ENCODE measurements around the gene NADSYN1. TPM values are rescaled to one million over a fixed set of nuclear protein-coding genes. Genes with fewer than 3 reads are reported as not detected.

Gene NADSYN1
- total RNA-seq, 4 donors from 2014 or later: 183 to 349 (median 294) TPM

GRCh38 chr11:71429701-71430100, 23.3 kb upstream of the NADSYN1 start:
- H3K27ac ChIP-seq: no peak overlapping the region
- peaks cover 0 to 4% (median 0%) of the 10 kb centered on the region in 3 donors for H3K36me3 ChIP-seq
- peaks cover 0 to 20% (median 1%) of the 10 kb centered on the region in 4 donors for H3K4me1 ChIP-seq
- no peak for DNase-seq
- H3K4me3 ChIP-seq: no peak overlapping the region
- TF ChIP-seq, protein P1, sequence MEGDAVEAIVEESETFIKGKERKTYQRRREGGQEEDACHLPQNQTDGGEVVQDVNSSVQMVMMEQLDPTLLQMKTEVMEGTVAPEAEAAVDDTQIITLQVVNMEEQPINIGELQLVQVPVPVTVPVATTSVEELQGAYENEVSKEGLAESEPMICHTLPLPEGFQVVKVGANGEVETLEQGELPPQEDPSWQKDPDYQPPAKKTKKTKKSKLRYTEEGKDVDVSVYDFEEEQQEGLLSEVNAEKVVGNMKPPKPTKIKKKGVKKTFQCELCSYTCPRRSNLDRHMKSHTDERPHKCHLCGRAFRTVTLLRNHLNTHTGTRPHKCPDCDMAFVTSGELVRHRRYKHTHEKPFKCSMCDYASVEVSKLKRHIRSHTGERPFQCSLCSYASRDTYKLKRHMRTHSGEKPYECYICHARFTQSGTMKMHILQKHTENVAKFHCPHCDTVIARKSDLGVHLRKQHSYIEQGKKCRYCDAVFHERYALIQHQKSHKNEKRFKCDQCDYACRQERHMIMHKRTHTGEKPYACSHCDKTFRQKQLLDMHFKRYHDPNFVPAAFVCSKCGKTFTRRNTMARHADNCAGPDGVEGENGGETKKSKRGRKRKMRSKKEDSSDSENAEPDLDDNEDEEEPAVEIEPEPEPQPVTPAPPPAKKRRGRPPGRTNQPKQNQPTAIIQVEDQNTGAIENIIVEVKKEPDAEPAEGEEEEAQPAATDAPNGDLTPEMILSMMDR (IDR thresholded peaks at IDR 0.05): no peak
- TF ChIP-seq POLR2A (IDR thresholded peaks at IDR 0.05): no peak
- no peaks in the 10 kb centered on the region for H3K27me3 ChIP-seq
- H3K9me3 ChIP-seq: no peaks in the 10 kb centered on the region

DNA sequence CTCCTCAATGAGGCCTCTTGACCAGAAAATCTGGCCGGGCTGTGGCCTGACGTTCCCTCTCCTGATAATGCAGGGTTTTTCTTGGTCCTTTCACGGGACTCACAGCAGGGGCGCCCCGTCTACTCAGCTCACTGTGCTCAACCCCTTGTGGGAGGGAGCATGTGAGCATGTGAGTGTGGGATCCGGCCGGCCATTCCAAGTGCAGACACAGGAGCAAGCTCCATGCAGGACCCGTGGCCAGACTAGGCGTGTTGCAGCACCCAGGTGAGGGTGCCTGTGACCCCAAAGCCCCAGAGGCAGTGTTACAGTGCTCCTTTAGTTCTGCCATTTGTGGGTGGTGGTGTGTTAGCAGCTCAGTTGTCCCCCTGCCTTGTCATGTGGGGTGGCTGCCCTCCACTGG, 22.8 kb upstream of the NADSYN1 start:
- Histone ChIP-seq H3K9me3 (no peaks in the 10 kb centered on the region), H3K27me3 (no peaks in the 10 kb centered on the region), H3K27ac (no peak overlapping the region), H3K36me3 (peaks cover 0 to 9% (median 0%) of the 10 kb centered on the region in 3 donors), H3K4me3 (no peak overlapping the region), H3K4me1 (peaks cover 0 to 20% (median 1%) of the 10 kb centered on the region in 4 donors)
- no peak for DNase-seq
- TF ChIP-seq, protein P1 (IDR thresholded peaks at IDR 0.05): no peak
- TF ChIP-seq POLR2A (IDR thresholded peaks at IDR 0.05): no peak

DNA sequence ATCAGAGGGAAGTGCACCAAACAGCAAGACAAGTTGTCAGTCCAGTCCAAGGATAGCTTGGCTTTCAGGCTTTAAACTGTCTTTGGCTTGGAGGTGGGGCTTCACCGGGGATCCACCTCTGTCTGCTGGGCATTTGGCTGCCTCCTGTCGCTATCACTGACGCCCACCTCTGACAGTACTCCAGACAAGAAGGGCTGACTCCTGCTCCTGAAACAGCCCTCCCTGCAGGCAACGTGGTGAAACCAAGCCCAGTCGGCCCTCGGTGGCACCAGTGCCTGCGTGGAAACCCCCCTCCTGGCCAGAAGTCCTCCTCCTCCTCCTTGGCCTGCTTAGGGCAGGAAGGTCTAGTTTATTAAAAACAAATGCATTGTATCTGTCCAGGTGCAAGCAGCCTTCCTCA, 21.7 kb upstream of the NADSYN1 start:
- no peaks in the 10 kb centered on the region for H3K27me3 ChIP-seq
- H3K36me3 ChIP-seq: peaks cover 0 to 16% (median 0%) of the 10 kb centered on the region in 3 donors
- no peak for DNase-seq
- no peak overlapping the region for H3K4me3 ChIP-seq
- TF ChIP-seq POLR2A (IDR thresholded peaks at IDR 0.05): no peak
- TF ChIP-seq, protein P1 (IDR thresholded peaks at IDR 0.05): no peak
- no peaks in the 10 kb centered on the region for H3K9me3 ChIP-seq
- H3K4me1 ChIP-seq: peaks cover 0 to 20% (median 1%) of the 10 kb centered on the region in 4 donors
- H3K27ac ChIP-seq: no peak overlapping the region

GRCh38 chr11:71432761-71433647, 20.0 kb upstream of the NADSYN1 start:
- peak overlapping the region in 3 of 4 donors; percentile 32 to 77 (median 76) for H3K27ac ChIP-seq
- H3K27me3 ChIP-seq: no peaks in the 10 kb centered on the region
- H3K9me3 ChIP-seq: no peaks in the 10 kb centered on the region
- DNase-seq: peak in 1 of 3 donors; percentile 66
- H3K4me3 ChIP-seq: no peak overlapping the region
- peaks cover 0 to 28% (median 0%) of the 10 kb centered on the region in 3 donors for H3K36me3 ChIP-seq
- TF ChIP-seq, protein P1 (IDR thresholded peaks at IDR 0.05): no peak
- no peak for TF ChIP-seq POLR2A (IDR thresholded peaks at IDR 0.05)
- H3K4me1 ChIP-seq: peaks cover 0 to 20% (median 1%) of the 10 kb centered on the region in 4 donors

DNA sequence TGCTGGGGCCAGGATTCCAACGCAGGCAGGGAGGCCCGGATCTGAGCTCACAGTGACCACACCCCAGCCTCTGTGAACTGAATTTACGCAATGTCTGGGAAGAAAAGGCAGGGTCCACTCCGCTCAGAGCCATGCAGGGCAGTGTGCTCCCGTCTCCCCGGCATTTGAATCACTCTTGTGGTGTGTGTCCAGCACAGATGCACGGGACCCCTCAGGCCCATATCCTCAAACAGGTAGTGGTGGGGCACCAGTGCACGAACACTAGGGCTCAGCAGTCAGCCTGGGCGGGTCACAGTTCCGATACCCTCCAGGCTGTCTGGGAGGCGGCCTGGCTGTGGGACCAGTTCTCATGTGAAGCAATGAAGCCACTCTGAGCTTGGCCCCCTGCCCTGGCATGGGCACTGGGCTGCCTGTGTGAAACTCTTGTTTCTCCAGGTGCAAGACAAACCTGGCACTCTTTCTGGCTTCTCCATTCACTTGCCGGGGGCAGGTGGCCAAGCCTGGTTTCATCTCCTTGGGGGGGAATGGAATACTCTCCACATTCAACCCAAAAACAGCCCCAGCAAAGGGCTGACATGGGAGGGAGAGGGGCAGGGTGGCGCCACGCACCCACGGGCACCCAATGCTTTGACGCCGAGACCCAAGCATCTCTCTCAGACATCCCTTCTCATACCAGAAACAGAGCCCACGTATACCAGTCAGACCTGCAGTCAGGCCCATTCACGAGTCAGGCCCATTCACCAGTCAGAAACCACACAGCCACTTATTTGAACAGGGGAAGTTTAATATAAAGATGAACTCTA, 19.2 kb upstream of the NADSYN1 start:
- Histone ChIP-seq H3K27me3 (no peaks in the 10 kb centered on the region), H3K4me3 (peak overlapping the region in 1 of 4 donors; percentile 15)
- no peak for TF ChIP-seq POLR2A (IDR thresholded peaks at IDR 0.05)
- TF ChIP-seq, protein P1 (IDR thresholded peaks at IDR 0.05): no peak

More for the DNA sequence above, 19.2 kb upstream of the NADSYN1 start:
- Histone ChIP-seq H3K27ac (peak overlapping the region in 3 of 4 donors; percentile 32 to 77 (median 76)), H3K9me3 (no peaks in the 10 kb centered on the region), H3K36me3 (peaks cover 0 to 37% (median 0%) of the 10 kb centered on the region in 3 donors), H3K4me1 (peaks cover 0 to 20% (median 1%) of the 10 kb centered on the region in 4 donors)
- peak in 2 of 3 donors; percentile 73 to 80 for DNase-seq
